GM21576 (cell line): Measurements from ENCODE around the gene CNDP2.

Experiments
- ATAC-seq: cut with Tn5 transposase; IDR thresholded peaks from one replicate; pipeline ENCODE4 v1.9.1; 2021; ENCODE audit warnings: mild to moderate bottlenecking, moderate library complexity; ENCODE audit not compliant: unreplicated experiment

CNDP2 gene

DNA sequence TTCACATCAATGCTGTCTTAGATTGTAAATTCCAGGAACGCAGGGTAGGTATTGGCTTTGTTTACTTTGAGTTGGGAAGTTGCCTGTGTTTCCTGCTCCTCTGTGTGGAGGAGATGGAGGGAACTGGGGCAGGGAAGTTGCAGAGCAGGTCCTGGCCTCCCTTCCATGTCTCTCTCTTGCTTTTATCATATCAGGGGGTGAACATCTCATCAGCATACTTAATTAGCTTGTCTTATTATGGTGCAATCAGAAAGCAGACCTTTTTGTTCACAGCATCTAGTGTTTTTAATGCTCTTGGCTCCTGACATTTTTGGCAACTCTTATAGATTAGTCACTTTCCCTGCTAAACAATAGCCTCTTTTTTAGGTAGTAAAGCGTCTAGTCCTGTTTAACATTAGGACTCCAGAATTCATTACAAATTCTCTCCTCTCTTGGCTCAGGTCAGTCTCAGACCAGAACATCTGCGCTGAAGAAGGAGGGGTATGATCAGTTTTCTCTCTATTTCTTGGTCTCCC, 27.6 kb upstream of the CNDP2 start:
- no peak for ATAC-seq

DNA sequence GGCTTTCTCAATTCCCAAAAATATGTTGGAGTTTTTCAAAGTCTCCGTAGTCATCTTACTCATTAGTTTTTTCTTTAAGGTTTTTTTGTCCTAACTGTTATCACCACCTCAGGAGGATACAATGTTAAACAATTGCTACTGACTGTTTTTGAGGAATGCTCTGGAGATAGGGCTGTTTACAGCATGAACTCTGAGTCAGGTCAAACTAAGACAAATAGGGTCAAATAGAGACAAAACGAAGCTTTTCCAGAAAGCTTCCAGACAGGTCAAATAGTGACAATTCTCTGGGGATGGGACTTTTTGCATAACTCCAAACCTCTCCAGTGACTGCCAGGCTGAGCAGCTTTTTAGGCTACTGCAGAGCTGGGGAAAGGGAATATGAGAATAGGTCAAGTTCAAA, 23.9 kb upstream of the CNDP2 start:
- ATAC-seq, result no peak

- ATAC-seq, result no peak
Observed at GRCh38 chr18:74473976-74474640, 22.1 kb upstream of the CNDP2 start.

DNA sequence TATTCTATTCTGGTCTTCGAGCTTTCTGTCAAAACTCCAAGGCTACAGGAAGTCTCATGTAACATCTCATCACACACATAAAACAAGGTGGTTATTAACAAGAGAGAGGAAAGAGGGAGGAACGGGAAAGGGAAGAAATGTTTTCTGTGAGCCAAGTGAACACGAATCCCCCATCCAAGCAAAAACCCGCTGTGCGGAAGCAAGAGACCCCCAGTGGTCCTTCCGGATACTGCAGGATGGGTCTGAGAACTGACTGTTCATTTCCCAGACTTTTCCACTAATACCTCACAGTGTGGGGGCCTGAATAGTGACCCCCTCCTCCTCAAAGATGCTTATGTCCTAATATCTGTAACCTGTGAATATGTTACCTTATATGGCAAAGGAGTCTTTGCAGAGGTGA, 20.0 kb upstream of the CNDP2 start:
- ATAC-seq, result no peak

GRCh38 chr18:74477771-74478170, 18.4 kb upstream of the CNDP2 start:
- ATAC-seq, result no peak

DNA sequence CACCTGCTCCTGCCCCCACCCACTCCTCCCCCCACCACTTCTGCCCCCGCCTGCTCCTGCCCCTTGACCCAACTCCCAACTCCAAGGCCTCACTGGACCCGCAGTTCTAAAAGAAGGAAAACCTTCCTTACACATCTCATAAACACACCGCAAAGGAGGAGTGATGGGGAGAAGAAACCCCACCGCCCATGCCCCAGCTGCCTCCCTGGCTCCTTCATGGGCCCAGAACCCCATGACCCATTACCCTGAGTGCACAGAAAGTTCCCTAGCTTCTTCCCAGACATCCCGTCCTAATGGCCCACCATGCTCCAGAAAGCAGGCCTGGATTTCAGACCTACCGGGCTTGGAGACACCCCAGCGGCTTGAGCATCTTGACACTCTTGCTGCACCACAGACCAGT, 17.8 kb upstream of the CNDP2 start:
- ATAC-seq, result no peak

- no peak for ATAC-seq
Observed at GRCh38 chr18:74478880-74479279, 17.3 kb upstream of the CNDP2 start.

GRCh38 chr18:74479486-74480148, 16.5 kb upstream of the CNDP2 start:
- ATAC-seq, result no peak

GRCh38 chr18:74480149-74480651, 16.0 kb upstream of the CNDP2 start:
- ATAC-seq, result no peak

DNA sequence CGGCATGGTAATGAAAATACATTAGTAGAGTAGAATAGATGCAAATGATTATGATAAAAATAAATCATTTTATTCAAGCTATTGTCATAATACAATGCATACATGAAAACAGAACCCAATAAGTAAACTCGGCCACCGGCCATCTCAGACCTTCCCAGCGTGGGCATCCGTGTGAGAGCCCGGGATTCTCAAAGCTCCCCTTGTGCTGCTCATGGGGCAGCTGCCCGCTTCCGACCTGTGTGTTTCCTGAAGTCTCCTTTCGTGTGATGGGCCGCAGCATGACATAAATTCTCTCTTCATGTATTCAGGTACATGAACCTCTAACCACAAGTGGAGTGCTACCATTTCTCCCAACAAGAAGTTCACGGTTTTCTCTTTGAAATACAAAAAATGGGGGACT, 13.5 kb upstream of the CNDP2 start:
- ATAC-seq, result no peak

GRCh38 chr18:74486119-74486849, 9.9 kb upstream of the CNDP2 start:
- no peak for ATAC-seq

DNA sequence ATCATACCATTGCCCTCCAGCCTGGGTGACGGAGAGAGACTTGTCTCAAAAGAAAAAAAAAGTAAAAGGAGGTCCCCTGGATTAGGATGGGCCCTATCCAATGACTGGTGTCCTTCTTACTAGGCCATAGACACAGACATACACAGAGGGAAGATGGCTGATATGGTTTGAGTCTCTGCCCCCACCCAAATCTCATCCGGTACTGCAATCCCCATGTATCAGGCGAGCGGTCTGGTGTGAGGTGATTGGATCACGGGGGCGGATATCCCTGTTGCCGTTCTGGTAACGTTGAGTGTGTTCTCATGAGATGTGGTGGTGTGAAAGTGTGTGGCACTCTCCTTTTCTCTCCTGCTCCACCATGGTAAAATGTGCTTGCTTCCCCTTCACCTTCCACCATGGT, 7.8 kb upstream of the CNDP2 start:
- no peak for ATAC-seq

DNA sequence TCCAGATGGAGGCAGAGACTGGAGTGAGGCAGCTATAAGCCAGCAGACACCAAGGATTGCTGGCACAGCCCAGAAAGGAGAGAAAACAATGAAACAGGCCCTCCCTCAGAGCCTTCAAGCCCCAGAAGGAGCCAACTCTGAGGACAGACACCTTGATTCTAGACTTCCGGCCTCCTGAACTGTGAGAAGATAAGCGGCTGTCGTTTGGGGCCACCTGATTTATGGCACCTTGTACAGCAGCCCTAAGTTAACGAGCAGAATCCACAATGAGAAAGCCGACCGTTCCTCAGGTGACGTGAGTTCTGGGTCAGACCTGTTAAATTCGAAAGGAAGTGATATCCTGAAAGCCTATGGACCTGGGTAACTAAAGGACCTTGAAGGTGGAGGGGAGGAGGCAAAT, 7.3 kb upstream of the CNDP2 start:
- no peak for ATAC-seq

DNA sequence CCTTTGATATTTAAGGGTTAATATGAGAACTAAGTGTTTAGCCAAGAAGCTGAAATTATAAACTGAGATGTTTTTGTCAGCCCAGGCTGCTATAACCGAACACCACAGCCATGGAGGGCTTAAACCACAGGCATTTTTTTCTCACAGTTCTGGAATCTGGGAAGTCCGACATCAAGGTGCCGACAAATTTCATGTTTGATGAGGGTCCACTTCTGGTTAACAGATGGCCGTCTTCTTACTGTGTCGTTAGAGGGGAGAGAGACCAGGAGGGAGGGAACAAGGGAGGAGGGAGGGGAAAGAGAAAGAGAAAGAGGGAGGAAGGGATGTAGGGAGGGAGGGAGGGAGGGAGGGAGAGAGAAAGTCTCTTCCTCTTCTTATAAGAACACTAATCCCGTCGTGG, 6.5 kb upstream of the CNDP2 start:
- ATAC-seq, result no peak

DNA sequence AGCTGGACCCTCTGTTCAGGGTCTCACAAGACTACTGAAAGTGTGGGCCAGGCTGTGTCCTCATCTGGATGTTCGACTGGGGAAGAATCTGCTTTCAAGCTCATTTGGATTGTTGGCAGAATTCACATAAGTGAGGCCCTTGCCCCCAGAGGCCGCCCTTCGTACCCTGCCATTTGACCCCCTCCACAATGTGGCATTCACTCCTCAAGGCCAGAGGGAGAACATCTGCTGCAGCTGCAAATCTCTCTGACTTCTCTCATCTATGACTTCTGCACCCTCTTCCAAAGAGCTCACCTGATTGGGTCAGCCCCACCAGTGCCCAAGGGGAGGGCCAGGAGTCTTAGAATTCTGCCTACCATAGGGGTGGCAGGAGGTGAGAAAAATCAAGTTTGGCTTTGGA, 3.9 kb upstream of the CNDP2 start:
- ATAC-seq, result no peak

DNA sequence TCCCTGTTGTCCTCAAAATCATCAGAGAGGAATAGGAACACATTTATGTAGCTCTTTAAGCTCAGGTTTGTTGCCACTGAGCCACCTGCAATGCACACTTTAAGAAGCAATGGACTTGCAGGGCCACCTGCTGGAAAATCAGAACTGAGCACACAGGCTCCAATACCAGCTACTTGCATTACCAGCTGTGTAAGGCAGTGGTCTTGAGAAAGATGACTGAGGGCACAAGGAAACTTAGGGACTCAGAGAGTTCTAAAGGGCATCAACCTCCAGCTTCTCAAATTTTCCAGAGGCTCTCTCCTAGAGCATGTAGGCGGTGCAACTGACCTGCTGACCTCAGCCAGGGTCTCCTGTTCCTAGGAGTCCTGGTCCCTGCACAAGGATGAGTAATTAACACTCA, 2.5 kb upstream of the CNDP2 start:
- peak; percentile 27 for ATAC-seq

DNA sequence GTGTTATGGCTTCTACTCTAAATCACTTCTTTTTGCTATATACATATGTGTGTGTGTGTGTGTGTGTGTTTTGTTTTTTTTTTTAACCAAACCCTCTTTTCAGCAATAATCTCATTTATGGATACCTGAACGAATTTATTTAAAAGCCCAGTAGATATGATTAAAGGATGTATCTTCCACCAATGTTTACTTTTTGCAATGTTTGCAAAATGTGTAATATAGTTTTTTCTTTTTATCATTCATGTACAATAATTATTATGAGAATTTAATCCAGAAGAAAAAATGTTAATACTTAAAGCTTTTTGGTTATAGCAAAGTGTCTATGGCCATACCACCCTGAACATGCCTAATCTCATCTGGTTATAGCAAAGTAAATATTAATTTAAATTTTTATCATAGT, 1.6 kb upstream of the CNDP2 start:
- no peak for ATAC-seq

GRCh38 chr18:74496508-74497323, 553 bp downstream of the CNDP2 start:
- ATAC-seq, result peak; percentile 23

DNA sequence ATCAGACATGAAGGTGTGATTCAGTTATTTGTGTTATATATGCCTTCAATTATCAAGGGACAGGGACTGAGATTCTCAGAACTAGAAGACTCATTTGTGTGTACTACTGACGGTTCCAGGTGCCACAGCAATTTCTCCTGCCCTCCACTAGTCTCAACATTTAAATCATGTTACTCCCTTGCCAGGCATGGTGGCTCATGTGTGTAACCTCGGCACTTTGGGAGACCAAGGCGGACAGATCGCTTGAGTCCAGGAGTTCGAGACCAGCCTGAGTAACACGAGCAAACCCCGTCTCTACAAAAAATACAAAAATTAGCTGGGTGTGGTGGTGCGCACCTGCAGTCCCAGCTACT, 1.1 kb downstream of the CNDP2 start:
- no peak for ATAC-seq

DNA sequence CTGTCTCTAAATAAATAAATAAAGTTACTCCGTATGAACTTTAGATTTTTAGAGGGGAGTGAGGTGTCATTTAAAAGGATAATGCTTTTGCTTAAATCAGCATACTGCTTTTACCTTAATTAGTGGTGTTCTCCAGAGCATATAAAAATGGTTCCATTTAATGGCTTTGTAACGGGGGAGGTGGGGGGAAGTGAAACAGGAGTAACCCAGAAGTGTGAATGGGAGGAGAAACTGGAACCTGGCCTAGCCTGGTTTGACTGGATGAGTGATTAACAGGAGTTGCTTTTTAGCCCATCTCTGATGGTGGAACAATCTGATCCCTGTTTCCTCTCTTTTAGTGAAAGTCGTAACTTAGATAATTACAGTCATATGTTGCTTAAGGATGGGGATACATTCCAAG, 1.6 kb downstream of the CNDP2 start:
- no peak for ATAC-seq
